Posterior vena cava (tissue), 2 donors: Measurements from ENCODE around the gene BRINP3. TPM values are rescaled to one million over a fixed set of nuclear protein-coding genes. Genes with fewer than 3 reads are reported as not detected.
"Not testable (repeated sequence)": the region's sequence is repeated elsewhere in the genome, so short reads cannot be mapped to it uniquely, and the experiment has no call there.

Experiments
- DNase-seq: peaks from one replicate; pipeline ENCODE4 v3.0.0-alpha.2; 2020; ENCODE audit warnings: low spot score
- intact Hi-C, 2 donors: fragments of 100-400 bp; cut with DNase I; formaldehyde crosslinking; loops; one replicate each; pipeline versions ENCODE4 v1.14.1 to v1.14.2; 2022 to 2023
- long read RNA-seq, 2 donors: library from polyadenylated mRNA; unstranded; transcript quantifications; one replicate each; pipeline ENCODE4 v2.0.0, GENCODE V29; 2020 to 2021
- total RNA-seq, 2 donors: library from RNA; stranded (reverse); fragmentation: NEBNext Ultra II Directional; extraction: Animal tissue kit (Norgen Biotek cat#: 25700); gene quantifications; one replicate each; pipeline ENCODE4 v1.2.1, GENCODE V29; 2021
- donor health status: DM: yes; HTN: yes; CAD: no.
- donor health status: DM: yes; HTN: yes; CAD: no.

BRINP3 gene
- total RNA-seq: under 1 TPM in 1 of 2 donors, not detected in 1; 0.28 TPM
- long read RNA-seq, donor 1: 0 reads
- long read RNA-seq, donor 2: 0 reads

GRCh38 chr1:190477762-190478148 is at the start of gene BRINP3:
Gene BRINP3 (minus strand): TSS chr1:190477864.
- DNase-seq: no peak
- intact Hi-C loops: no loop called here

DNA sequence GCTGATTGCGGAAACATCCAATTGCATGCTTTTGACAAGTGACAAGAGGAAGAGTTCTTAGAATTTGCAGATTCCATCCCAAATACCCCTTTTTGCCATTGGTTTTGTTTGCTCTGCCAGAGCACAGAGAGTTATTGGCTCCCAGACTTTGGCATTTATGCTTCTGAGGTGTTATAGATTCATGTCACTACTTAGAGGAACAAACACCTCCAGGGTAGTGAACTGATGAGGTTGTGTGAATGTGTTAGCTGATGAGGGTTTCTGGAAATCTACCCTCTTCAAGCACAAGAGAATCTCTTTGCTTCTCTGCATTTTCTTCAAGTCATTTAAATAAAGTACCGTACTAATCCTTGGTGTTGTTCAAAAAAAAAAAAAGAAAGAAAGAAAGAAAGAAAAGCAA is 33.9 kb upstream of the BRINP3 start:
- DNase-seq: no peak
- intact Hi-C loops: no loop called here

- DNase-seq: no peak
- intact Hi-C loops: no loop called here
These were observed 29.7 kb upstream of the BRINP3 start for GRCh38 chr1:190507357-190507756.

DNA sequence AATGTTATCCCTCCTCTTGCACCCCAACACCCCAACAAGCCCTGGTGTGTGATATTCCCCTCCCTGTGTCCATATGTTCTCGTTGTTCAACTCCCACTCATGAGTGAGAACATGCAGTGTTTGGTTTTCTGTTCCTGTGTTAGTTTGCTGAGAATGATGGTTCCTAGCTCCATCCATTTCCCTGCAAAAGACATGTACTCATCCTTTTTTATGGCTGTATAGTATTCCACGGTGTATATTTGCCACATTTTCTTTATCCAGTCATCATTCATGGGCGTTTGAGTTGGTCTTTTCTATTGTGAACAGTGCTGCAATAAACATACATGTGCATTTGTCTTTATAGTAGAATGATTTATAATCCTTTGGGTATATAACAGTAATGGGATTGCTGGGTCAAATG is 26.9 kb upstream of the BRINP3 start:
- DNase-seq, intact Hi-C loops: not testable (repeated sequence)

DNA sequence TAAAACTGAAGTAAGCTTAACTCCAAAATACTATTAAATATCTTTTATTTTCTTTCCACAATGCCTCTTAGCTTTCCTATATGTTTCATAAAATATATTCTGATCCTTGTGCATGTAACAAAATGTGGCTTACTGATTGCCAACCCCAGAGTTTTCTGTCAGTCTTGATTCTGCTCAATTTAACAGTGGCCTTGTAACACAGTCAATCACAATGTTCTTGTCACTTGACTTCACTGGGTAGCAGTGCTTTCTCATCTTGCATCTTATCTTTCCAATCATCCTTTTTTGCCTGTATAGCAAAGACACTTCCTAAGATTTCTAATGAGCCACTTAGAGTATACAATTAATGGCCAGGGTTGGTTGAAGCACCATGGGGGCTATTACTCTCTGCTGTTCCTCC is 19.9 kb upstream of the BRINP3 start:
- no peak for DNase-seq
- intact Hi-C loops: no loop called here

GRCh38 chr1:190494451-190494850 is 16.8 kb upstream of the BRINP3 start:
- DNase-seq: no peak

DNA sequence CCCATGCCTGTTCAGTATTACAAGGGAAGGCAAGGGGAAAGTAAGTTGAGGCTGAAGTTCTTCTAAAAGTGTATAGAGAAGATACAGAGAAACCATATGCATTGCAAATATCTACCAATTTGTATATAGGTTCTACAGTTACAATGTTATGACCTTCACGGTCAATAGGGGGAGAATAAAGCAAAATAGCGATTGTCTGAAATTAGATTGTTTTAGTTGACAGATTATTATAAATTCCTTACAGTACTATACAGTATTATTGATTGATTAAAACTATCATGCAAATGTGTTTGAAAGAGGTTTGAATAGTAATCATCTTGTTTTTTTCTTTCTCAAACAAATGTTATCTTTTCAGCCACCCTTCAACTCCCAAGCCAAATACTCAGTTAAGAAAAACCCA is 13.7 kb upstream of the BRINP3 start:
- DNase-seq: no peak
- intact Hi-C loops: no loop called here

More at GRCh38 chr1:190494451-190494850, 16.8 kb upstream of the BRINP3 start:
- intact Hi-C loops: no loop called here

GRCh38 chr1:190484045-190484444 is 6.4 kb upstream of the BRINP3 start:
- no peak for DNase-seq
- intact Hi-C loops: no loop called here

GRCh38 chr1:190480231-190480630 is 2.6 kb upstream of the BRINP3 start:
- no peak for DNase-seq
- intact Hi-C loops: no loop called here

DNA sequence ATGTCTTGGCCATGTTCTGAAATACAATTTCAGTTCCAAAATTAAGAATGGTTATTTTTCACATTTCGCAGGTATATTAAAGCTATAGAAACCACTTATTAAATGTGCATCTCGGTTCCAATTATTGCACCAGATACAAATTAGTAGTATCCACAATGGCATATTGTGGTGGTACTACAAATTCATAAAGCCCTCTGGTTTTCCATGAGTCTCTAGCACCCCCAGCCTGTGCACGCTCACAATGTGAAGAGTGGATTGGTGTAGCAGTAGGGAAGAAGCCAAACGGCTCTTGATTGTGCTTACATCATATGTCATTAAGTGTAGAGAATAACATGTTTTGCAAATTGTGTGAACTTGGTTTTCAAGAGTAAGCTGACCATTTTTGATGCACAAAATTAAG is 1.9 kb upstream of the BRINP3 start:
- intact Hi-C loops: no loop called here
- no peak for DNase-seq

DNA sequence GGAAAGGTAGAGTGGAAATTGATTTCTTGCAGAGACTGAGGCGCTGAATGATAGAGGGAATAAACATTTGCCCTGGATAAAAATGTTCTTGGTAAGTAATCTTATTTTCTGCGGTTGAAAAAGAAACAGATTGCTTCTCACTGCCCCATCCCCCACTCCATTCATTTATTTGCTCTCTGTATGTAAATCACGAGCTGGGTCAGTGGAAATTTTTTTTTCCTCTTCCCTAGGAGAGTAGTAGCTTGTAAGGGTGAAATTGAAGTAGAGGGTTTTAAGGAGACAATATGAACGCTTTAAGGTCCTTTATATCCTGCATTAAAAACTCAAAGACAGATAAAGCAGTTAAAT is 1.4 kb upstream of the BRINP3 start:
- DNase-seq: no peak
- intact Hi-C loops: no loop called here

DNA sequence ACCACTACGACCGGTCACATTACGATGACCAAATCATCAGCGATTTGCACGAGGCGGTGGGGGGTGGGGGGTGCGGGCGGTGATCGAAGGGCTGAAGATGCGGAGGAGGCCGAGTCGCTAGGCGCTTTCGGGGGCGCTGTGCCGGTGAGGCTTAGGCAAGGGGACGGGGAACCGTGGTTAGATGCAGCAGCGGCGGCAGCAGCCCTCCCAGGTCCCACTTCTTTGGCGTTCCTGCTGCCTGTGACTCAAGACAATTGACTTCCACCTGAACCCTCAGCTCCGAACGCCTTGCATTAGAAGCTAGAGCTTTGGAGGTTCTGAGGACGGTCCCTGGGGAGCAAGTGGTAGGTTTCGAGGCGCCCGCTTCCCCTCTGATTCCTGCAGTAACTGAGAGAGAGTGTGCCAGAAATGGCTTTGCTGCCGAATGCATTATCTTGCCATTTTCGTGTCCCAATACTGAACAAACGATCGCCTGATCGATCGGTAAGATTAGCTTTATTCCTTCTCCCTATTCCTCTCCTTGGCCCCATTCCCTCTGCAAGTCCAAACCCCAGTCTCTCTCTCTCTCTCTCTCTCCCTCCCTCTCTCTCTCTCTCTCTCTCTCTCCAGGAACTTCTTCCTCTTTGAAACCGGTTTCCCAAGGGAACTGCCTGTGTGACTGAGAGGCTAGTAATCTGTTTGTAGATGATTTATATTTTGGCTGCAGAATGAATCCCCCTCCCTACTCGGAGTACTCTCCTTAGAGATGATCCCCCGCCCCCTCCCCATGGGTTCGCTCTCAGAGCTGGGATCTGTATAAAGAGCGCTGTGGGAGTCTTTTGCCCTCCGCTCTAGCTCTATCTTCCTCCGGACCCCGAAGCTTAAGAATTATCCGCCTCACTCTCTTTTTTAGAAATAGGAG is 735 bp upstream of the BRINP3 start:
- DNase-seq: no peak
- intact Hi-C loops: no loop called here

GRCh38 chr1:190476806-190477205 is 858 bp downstream of the BRINP3 start:
- intact Hi-C loops: no loop called here
- no peak for DNase-seq

DNA sequence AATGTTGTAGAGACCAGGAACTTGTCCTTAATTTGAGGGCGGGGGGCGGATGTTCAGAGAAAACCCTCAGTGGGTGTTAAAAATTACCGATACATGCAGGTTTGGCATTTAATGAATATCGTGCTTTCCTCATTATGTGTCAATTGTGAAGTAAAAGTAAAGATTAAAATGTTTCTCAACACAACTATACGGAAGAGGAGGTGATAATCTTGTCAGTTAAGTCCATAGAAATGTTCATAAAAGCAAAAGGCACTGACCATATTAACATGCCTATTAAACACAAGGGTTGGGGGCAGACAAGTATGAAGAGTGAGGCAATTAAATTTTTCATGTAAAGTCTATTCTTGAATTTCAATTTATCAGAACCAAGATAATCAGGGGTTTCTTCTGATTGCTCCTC is 1.3 kb downstream of the BRINP3 start:
- intact Hi-C loops: no loop called here
- DNase-seq: no peak

- no peak for DNase-seq
These were observed 2.1 kb downstream of the BRINP3 start for GRCh38 chr1:190475421-190476141.

GRCh38 chr1:190474650-190475211 is 2.9 kb downstream of the BRINP3 start:
- intact Hi-C loops: no loop called here

More at GRCh38 chr1:190475421-190476141, 2.1 kb downstream of the BRINP3 start:
- intact Hi-C loops: no loop called here

DNA sequence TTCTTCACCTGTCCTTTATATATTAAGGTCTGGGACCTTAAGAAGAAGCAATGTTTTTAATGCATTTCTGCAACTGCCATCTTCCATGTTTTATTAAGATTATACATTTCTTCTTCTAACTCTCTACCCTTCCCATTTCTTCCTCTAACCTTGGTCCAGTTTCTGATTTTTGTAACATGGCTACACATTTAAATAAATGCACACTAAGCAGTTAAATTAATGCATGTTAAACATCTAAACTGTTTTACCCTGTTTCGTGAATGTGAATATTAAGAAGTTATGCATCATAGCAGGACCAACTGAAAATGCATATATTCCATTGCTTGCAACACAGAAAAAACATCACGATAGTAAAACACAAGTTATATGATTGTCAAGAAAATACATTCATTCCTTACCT is 3.7 kb downstream of the BRINP3 start:
- DNase-seq: no peak
- intact Hi-C loops: no loop called here

More at GRCh38 chr1:190474650-190475211, 2.9 kb downstream of the BRINP3 start:
- DNase-seq: no peak

DNA sequence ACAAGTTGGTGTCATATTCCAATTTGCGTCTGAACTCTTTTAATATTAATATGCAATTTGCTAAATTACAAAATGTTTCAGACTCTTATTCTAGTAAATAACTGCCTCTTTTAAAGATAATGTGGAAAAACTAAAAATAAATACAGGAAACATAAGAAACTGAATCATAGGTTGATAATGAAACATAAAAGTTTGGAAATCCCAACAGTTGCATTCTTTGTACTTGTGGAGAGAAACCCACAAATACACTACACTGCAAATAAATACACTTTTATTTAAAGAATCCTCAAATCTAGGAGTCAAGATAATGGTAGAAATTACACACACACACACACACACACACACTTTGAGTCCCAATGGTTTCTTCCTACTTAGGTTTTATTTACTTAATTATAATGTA is 5.2 kb downstream of the BRINP3 start:
- intact Hi-C loops: no loop called here
- DNase-seq: no peak

DNA sequence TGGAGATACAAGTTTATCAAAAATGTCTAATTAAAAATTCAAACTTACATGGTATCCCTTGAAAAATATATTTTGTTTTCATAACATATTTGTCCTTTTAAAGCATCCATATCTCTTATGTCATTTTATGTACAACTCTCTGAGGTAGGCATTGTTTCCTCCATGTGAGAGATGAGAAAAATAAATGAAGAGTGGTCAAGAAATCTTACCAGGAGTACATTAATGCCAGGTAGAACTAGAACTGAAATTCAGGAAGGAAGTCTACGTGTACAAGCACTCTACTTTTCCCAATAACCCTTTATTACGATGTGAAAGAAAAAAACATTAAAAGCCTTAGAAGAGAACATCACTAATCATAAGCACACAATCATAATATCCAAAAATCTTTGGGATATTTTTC is 5.6 kb downstream of the BRINP3 start:
- no peak for DNase-seq
- intact Hi-C loops: no loop called here

GRCh38 chr1:190464690-190465089 is 13.0 kb downstream of the BRINP3 start:
- intact Hi-C loops: no loop called here
- no peak for DNase-seq
